GM23338 (cell line): ENCODE results near the gene NSUN4.

Source experiments
- CREB1 ChIP-seq: fragments of 250-450 bp; sonication (Bioruptor Pico); IDR thresholded peaks from 2 replicates; pipeline ENCODE4 v1.5.0; 2020; ENCODE audit warnings: low read depth, mild to moderate bottlenecking, moderate library complexity
- EZH2 ChIP-seq: fragments of 200-600 bp; sonication (generic); IDR thresholded peaks from one replicate; pipeline ENCODE4 v1.8.0; 2017; ENCODE audit warnings: antibody characterized with exemption, mild to moderate bottlenecking, low read depth; ENCODE audit not compliant: unreplicated experiment
- EZH2phosphoT487 ChIP-seq: fragments of 200-600 bp; sonication (generic); IDR thresholded peaks from one replicate; pipeline ENCODE4 v1.8.1; 2018; ENCODE audit warnings: antibody characterized with exemption; ENCODE audit not compliant: unreplicated experiment
- JUNB ChIP-seq: IDR thresholded peaks from one replicate; pipeline ENCODE4 v1.6.1; 2016; ENCODE audit warnings: antibody characterized with exemption; ENCODE audit not compliant: unreplicated experiment
- NANOG ChIP-seq: IDR thresholded peaks from 2 replicates; pipeline ENCODE4 v1.6.1; 2016; ENCODE audit warnings: antibody characterized with exemption, borderline replicate concordance
- POLR2AphosphoS5 ChIP-seq: IDR thresholded peaks from 2 replicates; pipeline ENCODE4 v1.6.1; 2016; ENCODE audit warnings: antibody characterized with exemption, low read depth
- STAT1 ChIP-seq: IDR thresholded peaks from one replicate; pipeline ENCODE4 v1.6.1; 2016; ENCODE audit warnings: antibody characterized with exemption; ENCODE audit not compliant: unreplicated experiment
- ZNF114 ChIP-seq: fragments of 250-450 bp; sonication (Bioruptor Pico); IDR thresholded peaks from 2 replicates; pipeline ENCODE4 v1.5.0; 2020; ENCODE audit warnings: mild to moderate bottlenecking, moderate library complexity
- TF ChIP-seq, protein P1 (sequence below): IDR thresholded peaks from 2 replicates; pipeline ENCODE4 v1.6.1; 2016; ENCODE audit warnings: antibody characterized with exemption
- TF ChIP-seq, protein P2 (sequence below), 2 experiments: fragments of 200-600 bp in 1 of 2; sonication (generic) in 1 of 2; conservative IDR thresholded peaks; 2 replicates each; pipeline versions ENCODE4 v1.5.1 to v1.6.1; 2016 to 2017; ENCODE audit warnings: antibody characterized with exemption in 2 of 2, low read depth in 2 of 2, mild to moderate bottlenecking in 2 of 2, moderate library complexity in 1 of 2
- TF ChIP-seq, protein P3 (sequence below): IDR thresholded peaks from one replicate; pipeline ENCODE4 v1.6.1; 2018; ENCODE audit warnings: antibody characterized with exemption; ENCODE audit not compliant: unreplicated experiment

DNA sequence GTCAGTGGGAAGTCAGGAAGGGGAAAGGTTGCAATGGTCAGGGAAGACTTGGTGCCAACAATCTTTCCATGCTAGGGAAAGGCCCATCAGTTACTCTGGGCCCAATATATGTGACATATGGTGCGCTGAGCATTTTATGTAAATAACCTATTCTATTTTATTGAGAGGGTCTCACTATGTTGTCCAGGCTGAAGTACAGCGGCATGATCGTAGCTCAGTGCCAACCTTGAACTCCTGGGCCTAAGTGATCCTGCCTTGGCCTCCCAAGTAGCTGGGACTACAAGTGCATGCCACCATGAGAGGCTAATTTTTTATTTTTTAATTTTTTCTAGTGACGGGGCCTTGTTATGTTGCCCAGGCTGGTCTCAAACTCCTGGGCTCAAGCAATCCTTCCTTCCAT lies 30.3 kb upstream of the NSUN4 start:
- TF ChIP-seq, protein P1, sequence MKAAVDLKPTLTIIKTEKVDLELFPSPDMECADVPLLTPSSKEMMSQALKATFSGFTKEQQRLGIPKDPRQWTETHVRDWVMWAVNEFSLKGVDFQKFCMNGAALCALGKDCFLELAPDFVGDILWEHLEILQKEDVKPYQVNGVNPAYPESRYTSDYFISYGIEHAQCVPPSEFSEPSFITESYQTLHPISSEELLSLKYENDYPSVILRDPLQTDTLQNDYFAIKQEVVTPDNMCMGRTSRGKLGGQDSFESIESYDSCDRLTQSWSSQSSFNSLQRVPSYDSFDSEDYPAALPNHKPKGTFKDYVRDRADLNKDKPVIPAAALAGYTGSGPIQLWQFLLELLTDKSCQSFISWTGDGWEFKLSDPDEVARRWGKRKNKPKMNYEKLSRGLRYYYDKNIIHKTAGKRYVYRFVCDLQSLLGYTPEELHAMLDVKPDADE, result no peak
- TF ChIP-seq, protein P2, sequence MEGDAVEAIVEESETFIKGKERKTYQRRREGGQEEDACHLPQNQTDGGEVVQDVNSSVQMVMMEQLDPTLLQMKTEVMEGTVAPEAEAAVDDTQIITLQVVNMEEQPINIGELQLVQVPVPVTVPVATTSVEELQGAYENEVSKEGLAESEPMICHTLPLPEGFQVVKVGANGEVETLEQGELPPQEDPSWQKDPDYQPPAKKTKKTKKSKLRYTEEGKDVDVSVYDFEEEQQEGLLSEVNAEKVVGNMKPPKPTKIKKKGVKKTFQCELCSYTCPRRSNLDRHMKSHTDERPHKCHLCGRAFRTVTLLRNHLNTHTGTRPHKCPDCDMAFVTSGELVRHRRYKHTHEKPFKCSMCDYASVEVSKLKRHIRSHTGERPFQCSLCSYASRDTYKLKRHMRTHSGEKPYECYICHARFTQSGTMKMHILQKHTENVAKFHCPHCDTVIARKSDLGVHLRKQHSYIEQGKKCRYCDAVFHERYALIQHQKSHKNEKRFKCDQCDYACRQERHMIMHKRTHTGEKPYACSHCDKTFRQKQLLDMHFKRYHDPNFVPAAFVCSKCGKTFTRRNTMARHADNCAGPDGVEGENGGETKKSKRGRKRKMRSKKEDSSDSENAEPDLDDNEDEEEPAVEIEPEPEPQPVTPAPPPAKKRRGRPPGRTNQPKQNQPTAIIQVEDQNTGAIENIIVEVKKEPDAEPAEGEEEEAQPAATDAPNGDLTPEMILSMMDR (conservative IDR thresholded peaks at IDR 0.05; ENCODE audit: low read depth in 2 of 2), result no peak
- no peak for TF ChIP-seq EZH2
- no peak for TF ChIP-seq ZNF114 (CRISPR knock-in tag)
- TF ChIP-seq, protein P3, sequence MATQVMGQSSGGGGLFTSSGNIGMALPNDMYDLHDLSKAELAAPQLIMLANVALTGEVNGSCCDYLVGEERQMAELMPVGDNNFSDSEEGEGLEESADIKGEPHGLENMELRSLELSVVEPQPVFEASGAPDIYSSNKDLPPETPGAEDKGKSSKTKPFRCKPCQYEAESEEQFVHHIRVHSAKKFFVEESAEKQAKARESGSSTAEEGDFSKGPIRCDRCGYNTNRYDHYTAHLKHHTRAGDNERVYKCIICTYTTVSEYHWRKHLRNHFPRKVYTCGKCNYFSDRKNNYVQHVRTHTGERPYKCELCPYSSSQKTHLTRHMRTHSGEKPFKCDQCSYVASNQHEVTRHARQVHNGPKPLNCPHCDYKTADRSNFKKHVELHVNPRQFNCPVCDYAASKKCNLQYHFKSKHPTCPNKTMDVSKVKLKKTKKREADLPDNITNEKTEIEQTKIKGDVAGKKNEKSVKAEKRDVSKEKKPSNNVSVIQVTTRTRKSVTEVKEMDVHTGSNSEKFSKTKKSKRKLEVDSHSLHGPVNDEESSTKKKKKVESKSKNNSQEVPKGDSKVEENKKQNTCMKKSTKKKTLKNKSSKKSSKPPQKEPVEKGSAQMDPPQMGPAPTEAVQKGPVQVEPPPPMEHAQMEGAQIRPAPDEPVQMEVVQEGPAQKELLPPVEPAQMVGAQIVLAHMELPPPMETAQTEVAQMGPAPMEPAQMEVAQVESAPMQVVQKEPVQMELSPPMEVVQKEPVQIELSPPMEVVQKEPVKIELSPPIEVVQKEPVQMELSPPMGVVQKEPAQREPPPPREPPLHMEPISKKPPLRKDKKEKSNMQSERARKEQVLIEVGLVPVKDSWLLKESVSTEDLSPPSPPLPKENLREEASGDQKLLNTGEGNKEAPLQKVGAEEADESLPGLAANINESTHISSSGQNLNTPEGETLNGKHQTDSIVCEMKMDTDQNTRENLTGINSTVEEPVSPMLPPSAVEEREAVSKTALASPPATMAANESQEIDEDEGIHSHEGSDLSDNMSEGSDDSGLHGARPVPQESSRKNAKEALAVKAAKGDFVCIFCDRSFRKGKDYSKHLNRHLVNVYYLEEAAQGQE, result no peak
- TF ChIP-seq POLR2AphosphoS5, result no peak
- no peak for TF ChIP-seq CREB1 (CRISPR knock-in tag)
- TF ChIP-seq EZH2phosphoT487, result no peak
- no peak for TF ChIP-seq NANOG
- no peak for TF ChIP-seq STAT1
- TF ChIP-seq JUNB, result no peak
